ENCODE results near the gene SLAMF1.
"Not testable (repeated sequence)": the region's sequence is repeated elsewhere in the genome, so short reads cannot be mapped to it uniquely, and the experiment has no call there.

The SLAMF1 gene

GRCh38 chr1:160638540-160638857, 8.3 kb downstream of the SLAMF1 start:
- no peak for DNase-seq

DNA sequence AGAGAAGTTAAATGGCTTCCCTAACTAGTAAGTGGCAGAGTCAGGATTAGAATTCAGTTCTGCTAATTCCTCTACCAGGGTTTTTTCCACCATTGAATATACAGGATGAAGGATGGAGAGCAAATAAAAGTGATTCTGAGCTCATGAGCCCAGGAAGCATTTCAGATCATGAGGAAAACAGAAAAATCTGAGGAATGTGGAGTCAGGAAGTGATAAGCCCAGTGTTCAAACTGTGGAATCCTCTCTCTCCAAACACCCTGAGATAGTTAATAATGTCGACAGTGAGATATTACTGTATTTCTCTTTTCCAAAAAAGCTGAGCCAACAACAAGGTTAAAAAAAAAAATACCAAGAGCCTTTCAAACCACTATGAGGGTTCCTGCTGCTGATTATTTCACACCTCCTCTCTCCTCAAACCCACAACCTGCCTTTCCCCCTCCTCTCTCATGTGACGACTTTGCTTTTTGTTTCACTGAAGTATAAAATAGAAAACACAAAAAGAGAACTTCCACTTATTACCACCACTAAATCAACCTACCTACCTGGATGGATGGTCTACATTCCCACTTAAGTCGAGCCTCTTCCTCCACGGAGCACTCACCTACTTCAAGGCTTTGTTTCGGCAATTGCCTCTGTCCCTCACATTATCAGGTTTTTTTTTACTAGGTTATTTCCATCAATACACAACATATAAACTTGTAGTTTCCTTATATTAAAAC, 8.9 kb downstream of the SLAMF1 start:
- no peak for DNase-seq

DNA sequence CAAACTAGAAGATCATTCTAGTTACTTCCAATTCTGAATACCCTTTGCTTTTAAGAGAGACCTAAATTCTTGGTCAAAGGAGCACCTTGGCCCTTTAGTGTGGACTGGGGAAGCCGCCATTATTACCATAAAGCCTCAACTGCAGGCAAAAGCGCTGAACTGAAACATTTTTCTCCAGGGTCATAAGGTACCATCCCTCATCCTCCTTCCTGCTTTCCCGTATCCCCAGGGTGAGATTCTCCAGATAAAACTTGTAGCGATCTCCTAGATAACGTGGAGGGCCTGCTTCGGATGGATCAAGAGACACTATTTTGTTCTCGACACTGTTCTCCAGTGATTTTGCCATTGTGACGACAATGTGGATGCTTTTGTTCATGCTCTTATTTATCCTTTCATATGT, 9.8 kb downstream of the SLAMF1 start:
- no peak for DNase-seq

GRCh38 chr1:160636547-160636946, 10.3 kb downstream of the SLAMF1 start:
- DNase-seq = no peak

DNA sequence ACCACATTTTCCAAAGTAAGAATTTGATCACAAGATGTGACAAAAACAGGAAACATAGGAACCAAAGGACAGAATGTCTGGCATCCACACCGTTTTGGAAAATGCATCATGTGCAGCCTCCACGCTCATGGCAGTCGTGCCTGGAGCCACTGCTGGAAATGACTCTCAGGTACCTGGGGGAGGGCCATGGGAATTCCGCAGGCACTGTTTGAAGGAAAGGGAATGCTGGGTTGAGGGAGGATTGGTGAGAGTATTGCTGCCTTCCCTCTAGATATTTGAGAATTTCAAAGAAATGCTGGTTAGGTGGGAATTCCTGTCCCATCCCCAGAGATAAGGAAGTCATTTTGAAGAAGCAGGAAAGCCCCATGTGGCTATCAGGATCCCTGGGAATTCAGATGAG, 10.8 kb downstream of the SLAMF1 start:
- DNase-seq = no peak

GRCh38 chr1:160634543-160635491, 12.0 kb downstream of the SLAMF1 start:
- no peak for DNase-seq

GRCh38 chr1:160633330-160633903, 13.4 kb downstream of the SLAMF1 start:
- DNase-seq = no peak

- DNase-seq = no peak
Observed at GRCh38 chr1:160631983-160632625, 14.7 kb downstream of the SLAMF1 start.

- DNase-seq = no peak
Observed at GRCh38 chr1:160630523-160631451, 16.1 kb downstream of the SLAMF1 start.

- DNase-seq = no peak
Observed at GRCh38 chr1:160629286-160630210, 17.3 kb downstream of the SLAMF1 start.

DNA sequence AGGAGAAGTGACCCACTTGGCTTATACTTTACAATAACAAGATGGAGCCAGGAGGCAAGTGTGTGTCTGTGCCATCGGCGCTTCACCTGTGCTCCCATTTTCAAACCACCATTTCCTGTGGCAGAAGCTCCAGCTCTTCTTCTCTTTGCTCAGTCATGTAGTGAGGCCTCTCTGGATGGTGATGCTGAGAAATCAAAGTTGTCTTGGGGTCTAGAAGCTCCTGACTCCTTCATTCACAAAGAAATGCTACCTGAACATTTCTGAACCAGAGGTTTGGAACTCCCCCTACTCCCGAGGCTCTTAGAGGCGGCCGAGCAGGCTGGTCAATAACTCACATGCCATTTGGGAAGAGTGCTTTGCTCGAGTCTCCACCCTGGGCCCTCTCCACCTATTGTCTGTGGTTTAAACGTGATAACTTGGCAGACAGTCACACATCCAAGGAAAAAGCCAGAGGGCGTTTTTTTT, 18.0 kb downstream of the SLAMF1 start:
- no peak for DNase-seq

DNA sequence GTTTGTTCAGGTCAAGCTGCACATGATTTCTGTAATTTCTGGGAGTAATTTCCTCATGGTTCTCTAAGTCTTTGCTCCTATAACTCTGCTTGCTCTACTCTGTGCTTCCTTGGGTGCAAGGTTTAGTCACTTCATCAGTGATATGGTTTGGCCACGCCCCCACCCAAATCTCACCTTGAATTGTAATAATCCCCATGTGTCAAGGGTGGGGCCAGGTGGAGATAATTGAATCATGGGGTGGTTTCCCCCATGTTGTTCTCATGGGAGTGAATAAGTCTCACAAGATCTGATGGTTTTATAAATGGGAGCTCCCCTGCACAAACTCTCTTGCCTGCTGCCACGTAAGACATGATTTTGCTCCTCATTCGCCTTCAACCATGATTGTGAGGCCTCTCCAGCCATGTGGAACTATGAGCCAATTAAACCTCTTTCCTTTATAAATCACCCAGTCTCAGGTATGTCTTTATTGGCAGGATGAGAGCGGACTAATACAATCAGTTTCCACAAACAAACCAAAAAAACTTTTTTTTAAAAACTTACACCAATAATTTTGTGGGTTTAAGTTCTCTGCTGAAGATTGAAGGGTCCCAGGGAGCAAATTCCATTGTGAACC, 19.1 kb downstream of the SLAMF1 start:
- not testable (repeated sequence) for DNase-seq

GRCh38 chr1:160626509-160627342, 20.1 kb downstream of the SLAMF1 start:
- no peak for DNase-seq

DNA sequence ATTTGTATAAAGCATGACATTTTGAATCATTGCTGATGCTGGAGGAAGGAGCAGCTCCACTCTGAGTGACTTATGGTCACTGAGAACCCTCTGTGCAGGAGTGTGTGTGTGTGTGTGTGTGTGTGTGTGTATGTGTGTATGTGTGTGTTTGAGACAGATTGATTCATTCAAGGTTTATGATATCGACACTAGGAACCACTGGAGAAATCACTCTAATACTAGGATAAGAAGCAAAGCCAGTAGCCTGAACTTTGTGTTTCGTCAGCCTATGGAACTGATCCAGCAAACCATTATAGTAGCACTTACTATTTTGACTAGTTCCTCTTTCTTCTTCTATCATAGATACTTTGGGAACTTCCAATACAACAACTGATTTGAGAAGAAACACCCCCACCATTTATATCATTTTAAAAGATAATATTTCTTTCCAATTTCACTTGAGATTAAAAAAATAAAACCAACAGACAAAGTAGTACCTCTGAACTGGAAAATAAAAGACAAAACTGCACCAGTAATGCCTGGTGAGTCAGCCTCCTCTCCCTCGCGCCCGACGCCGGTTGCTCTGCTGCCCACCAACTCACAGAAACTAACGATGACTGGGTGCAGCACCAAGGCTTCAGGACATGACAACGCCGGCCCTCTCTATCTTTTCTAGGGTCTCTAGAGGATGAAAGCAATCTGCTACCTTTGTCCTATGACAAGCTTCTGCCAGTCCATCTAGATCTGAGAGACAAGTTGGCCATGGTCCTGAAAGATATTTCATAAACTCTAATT, 20.9 kb downstream of the SLAMF1 start:
- DNase-seq = no peak

- no peak for DNase-seq
Observed at GRCh38 chr1:160625321-160625720, 21.5 kb downstream of the SLAMF1 start.

DNA sequence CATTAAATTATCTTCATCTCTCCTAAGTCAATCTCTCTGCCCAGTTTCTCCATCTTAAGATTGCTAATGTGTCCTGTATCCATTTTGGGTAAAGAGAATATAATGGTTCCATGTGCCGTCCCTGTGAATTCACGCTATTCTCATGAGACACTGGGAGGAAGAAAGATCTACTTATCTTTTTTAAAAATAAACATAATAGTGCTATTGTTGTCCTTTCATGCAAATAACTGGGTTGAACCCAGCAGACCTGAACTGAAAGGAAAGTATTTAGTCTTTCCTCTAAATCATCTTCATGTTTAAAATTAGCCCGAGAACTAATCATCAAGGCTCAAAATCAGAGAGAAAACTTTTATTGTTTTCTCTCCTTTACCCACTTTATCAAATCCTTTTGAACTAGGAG, 22.4 kb downstream of the SLAMF1 start:
- no peak for DNase-seq

DNA sequence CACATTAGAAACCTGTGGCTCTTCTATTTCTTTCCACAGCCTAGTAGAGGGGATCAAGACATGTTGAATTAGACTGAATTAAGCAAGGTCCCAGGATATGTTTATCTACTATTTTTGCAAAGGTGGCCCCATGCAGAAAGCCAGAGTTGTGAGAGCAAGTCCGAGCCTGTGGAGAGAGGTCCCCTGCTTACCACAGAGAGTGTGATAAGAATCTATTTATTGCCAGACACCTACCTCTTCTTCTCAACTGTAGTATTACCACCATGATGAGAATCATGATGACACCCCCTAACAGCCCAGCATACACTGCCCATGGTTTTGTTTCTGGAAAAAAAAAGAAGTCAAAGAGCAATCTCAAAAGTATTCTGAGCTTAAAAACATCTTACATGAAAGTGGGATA, 23.0 kb downstream of the SLAMF1 start:
- no peak for DNase-seq

- no peak for DNase-seq
Observed at GRCh38 chr1:160623227-160623633, 23.6 kb downstream of the SLAMF1 start.

Data from DMS79 treated with DMSO at 0.1 percent for 48 hours (cell line).